GM20431 (cell line): ENCODE results near the gene BLOC1S3.

ENCODE experiments used
- in situ Hi-C: fragments of 300-500 bp; cut with MseI, MboI; formaldehyde crosslinking; loops from one replicate; pipeline ENCODE4 v1.15.0; 2020; ENCODE audit warnings: low sequenced_read_pairs; ENCODE audit not compliant: unreplicated experiment

Gene BLOC1S3

GRCh38 chr19:45159971-45160324, 18.6 kb upstream of the BLOC1S3 start:
- in situ Hi-C loops, result no loop called here

- in situ Hi-C loops, result no loop called here
These were observed 17.5 kb upstream of the BLOC1S3 start, which contains the start of gene NKPD1 for GRCh38 chr19:45160870-45161737. NKPD1 (minus strand) TSS chr19:45160982; CDS start chr19:45160150, 832 bp downstream.

- in situ Hi-C loops, result no loop called here
These were observed 16.6 kb upstream of the BLOC1S3 start for GRCh38 chr19:45161738-45162607.

- in situ Hi-C loops, result no loop called here
These were observed 15.9 kb upstream of the BLOC1S3 start for GRCh38 chr19:45162608-45163143.

GRCh38 chr19:45163156-45163555, 15.4 kb upstream of the BLOC1S3 start:
- in situ Hi-C loops, result no loop called here

- in situ Hi-C loops, result no loop called here
These were observed 14.7 kb upstream of the BLOC1S3 start for GRCh38 chr19:45163751-45164460.

- in situ Hi-C loops, result no loop called here
These were observed 13.8 kb upstream of the BLOC1S3 start for GRCh38 chr19:45164577-45165335.

GRCh38 chr19:45166723-45167252, 11.8 kb upstream of the BLOC1S3 start:
- in situ Hi-C loops, result no loop called here

GRCh38 chr19:45168767-45169351, 9.7 kb upstream of the BLOC1S3 start:
- in situ Hi-C loops, result no loop called here

- in situ Hi-C loops, result no loop called here
These were observed 9.0 kb upstream of the BLOC1S3 start for GRCh38 chr19:45169602-45170001.

- in situ Hi-C loops, result no loop called here
These were observed 8.2 kb upstream of the BLOC1S3 start for GRCh38 chr19:45170146-45171106.

GRCh38 chr19:45171211-45171623, 7.4 kb upstream of the BLOC1S3 start:
- in situ Hi-C loops, result no loop called here

- in situ Hi-C loops, result no loop called here
These were observed 6.4 kb upstream of the BLOC1S3 start for GRCh38 chr19:45172173-45172572.

- in situ Hi-C loops, result no loop called here
These were observed 5.9 kb upstream of the BLOC1S3 start for GRCh38 chr19:45172611-45173208.

- in situ Hi-C loops, result no loop called here
These were observed 4.8 kb upstream of the BLOC1S3 start for GRCh38 chr19:45173816-45174215.

- in situ Hi-C loops, result no loop called here
These were observed 2.9 kb upstream of the BLOC1S3 start for GRCh38 chr19:45175515-45176345.
